DND-41 (cell line): ENCODE measurements around the gene URB2.

Experiments
- ATAC-seq: fragments of 200-7000 bp; cut with Tn5 transposase; 3 replicates; pipeline ENCODE4 v1.9.1; 2021; ENCODE audit warnings: low read depth; ENCODE audit not compliant: insufficient read depth
- DNase-seq: peaks from one replicate; pipeline ENCODE4 v3.0.0-alpha.2; 2020
- H2AFZ ChIP-seq: 2 replicates; pipeline ENCODE4 v1.6.0; 2012; ENCODE audit warnings: low read depth, low read length
- H3K27ac ChIP-seq: 2 replicates; pipeline ENCODE4 v1.5.1; 2012; ENCODE audit warnings: low read length, inconsistent platforms
- H3K27me3 ChIP-seq: fragments of 200-600 bp; sonication (generic); 2 replicates; pipeline ENCODE4 v1.6.0; 2012; ENCODE audit warnings: low read length, mild to moderate bottlenecking, inconsistent platforms; ENCODE audit not compliant: insufficient read depth, poor library complexity
- H3K36me3 ChIP-seq: 2 replicates; pipeline ENCODE4 v1.5.1; 2012; ENCODE audit warnings: low read length, inconsistent platforms; ENCODE audit not compliant: insufficient read depth
- H3K4me1 ChIP-seq: 2 replicates; pipeline ENCODE4 v1.5.1; 2012; ENCODE audit warnings: mild to moderate bottlenecking, low read length; ENCODE audit not compliant: insufficient read depth
- H3K4me2 ChIP-seq: 2 replicates; pipeline ENCODE4 v1.6.0; 2012; ENCODE audit warnings: mild to moderate bottlenecking, moderate library complexity, low read length, inconsistent platforms; ENCODE audit not compliant: insufficient read depth
- H3K4me3 ChIP-seq, 2 experiments: fragments of 200-600 bp in 1 of 2; shearing (Covaris generic) in 1 of 2; 2 replicates each; pipeline ENCODE4 v1.5.1; 2012 to 2016; ENCODE audit warnings: inconsistent platforms in 2 of 2, low read length in 2 of 2, mild to moderate bottlenecking in 2 of 2, low read depth in 1 of 2, moderate library complexity in 1 of 2
- H3K79me2 ChIP-seq: 2 replicates; pipeline ENCODE4 v1.6.0; 2012; ENCODE audit warnings: low read length, inconsistent platforms; ENCODE audit not compliant: insufficient read depth
- H3K9ac ChIP-seq: 2 replicates; pipeline ENCODE4 v1.6.0; 2012; ENCODE audit warnings: low read depth, mild to moderate bottlenecking, inconsistent platforms, low read length, moderate library complexity
- H3K9me3 ChIP-seq: 2 replicates; pipeline ENCODE4 v1.5.1; 2012; ENCODE audit warnings: low read length, moderate library complexity, mild to moderate bottlenecking, inconsistent platforms; ENCODE audit not compliant: insufficient read depth, severe bottlenecking
- H4K20me1 ChIP-seq: 2 replicates; pipeline ENCODE4 v1.6.0; 2012; ENCODE audit warnings: low read length; ENCODE audit not compliant: insufficient read depth
- CTCF ChIP-seq: IDR thresholded peaks from 2 replicates; pipeline ENCODE4 v1.5.1; 2012; ENCODE audit warnings: borderline replicate concordance, low read length, moderate library complexity, mild to moderate bottlenecking; ENCODE audit not compliant: poor library complexity, severe bottlenecking; ENCODE audit errors: extremely low read depth
- EZH2 ChIP-seq: IDR thresholded peaks from 3 replicates; pipeline ENCODE4 v1.6.1; 2012; ENCODE audit warnings: borderline replicate concordance, low read depth, mild to moderate bottlenecking, moderate library complexity, low read length, inconsistent platforms; ENCODE audit not compliant: severe bottlenecking

Gene URB2

GRCh38 chr1:229694053-229694693, 68.1 kb downstream of the URB2 start:
- H3K27me3 ChIP-seq, result no peaks in the 10 kb centered on the region
- peak overlapping the region; percentile 80 for H3K9ac ChIP-seq
- peak overlapping the region; percentile 99 for H3K27ac ChIP-seq
- peak overlapping the region; percentile 66 for H3K4me2 ChIP-seq
- no peaks in the 10 kb centered on the region for H3K79me2 ChIP-seq
- peaks cover 81% of the 10 kb centered on the region for H3K4me1 ChIP-seq
- H2AFZ ChIP-seq, result peak overlapping the region; percentile 31
- peak; percentile 33 for TF ChIP-seq CTCF
- TF ChIP-seq EZH2, result no peak
- H4K20me1 ChIP-seq, result no peaks in the 10 kb centered on the region
- H3K4me3 ChIP-seq, result peak overlapping the region in 1 of 2 experiments; percentile 50; a peak in 2 of 4 replicates
- H3K36me3 ChIP-seq, result no peaks in the 10 kb centered on the region
- peak; percentile 75 for ATAC-seq
- H3K9me3 ChIP-seq, result no peaks in the 10 kb centered on the region
- DNase-seq, result peak; percentile 93

GRCh38 chr1:229696385-229696784, 70.3 kb downstream of the URB2 start:
- Histone ChIP-seq H3K4me3 (no peak overlapping the region), H4K20me1 (no peaks in the 10 kb centered on the region), H3K27ac (peak overlapping the region; percentile 99), H3K9me3 (no peaks in the 10 kb centered on the region), H3K36me3 (no peaks in the 10 kb centered on the region), H3K9ac (peak overlapping the region; percentile 80), H2AFZ (peak overlapping the region; percentile 59), H3K79me2 (no peaks in the 10 kb centered on the region), H3K27me3 (no peaks in the 10 kb centered on the region), H3K4me1 (peaks cover 59% of the 10 kb centered on the region), H3K4me2 (no peak overlapping the region)
- ATAC-seq, result peak; percentile 8; the same call in 1 of the 3 replicates
- DNase-seq, result peak; percentile 67
- TF ChIP-seq CTCF, result no peak
- TF ChIP-seq EZH2, result no peak

GRCh38 chr1:229699613-229700267, 73.7 kb downstream of the URB2 start:
- TF ChIP-seq CTCF (no peak), EZH2 (no peak)
- H2AFZ ChIP-seq, result no peak overlapping the region
- H3K4me3 ChIP-seq, result no peak overlapping the region
- H3K27me3 ChIP-seq, result no peaks in the 10 kb centered on the region
- H4K20me1 ChIP-seq, result no peaks in the 10 kb centered on the region
- H3K27ac ChIP-seq, result peak overlapping the region; percentile 20; the same call in 1 of the 2 replicates
- H3K9ac ChIP-seq, result no peak overlapping the region
- DNase-seq (no peak), ATAC-seq (no peak)
- H3K9me3 ChIP-seq, result no peaks in the 10 kb centered on the region
- H3K36me3 ChIP-seq, result no peaks in the 10 kb centered on the region
- peaks cover 26% of the 10 kb centered on the region for H3K4me1 ChIP-seq
- no peak overlapping the region for H3K4me2 ChIP-seq
- no peaks in the 10 kb centered on the region for H3K79me2 ChIP-seq
